ENCODE measurements around the gene PREX1.

The PREX1 gene

DNA sequence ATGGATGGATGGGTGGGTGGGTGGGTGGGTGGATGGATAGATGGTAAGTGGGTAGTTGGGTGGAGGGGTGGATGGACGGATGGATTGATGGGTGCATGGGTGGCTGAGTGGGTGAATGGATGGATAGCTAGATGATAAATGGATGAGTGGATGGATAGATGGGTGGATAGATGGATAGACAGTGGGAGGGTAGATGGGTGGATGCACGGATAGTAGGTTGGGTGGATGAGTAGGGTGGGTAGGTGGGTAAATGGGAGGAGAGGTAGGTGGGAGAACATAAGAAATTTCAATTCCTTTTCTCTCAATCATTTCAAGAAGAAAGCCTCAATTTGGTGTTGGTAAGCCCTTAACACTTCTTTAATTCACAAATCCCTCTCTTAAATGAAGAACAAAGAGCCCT is 186.9 kb downstream of the PREX1 start:
- H3K9ac ChIP-seq (ENCODE audit: low read length): no peak overlapping the region
- 75% methylated on average over 2 of the region's 2 CpGs for WGBS
- no peak overlapping the region for H2BK120ac ChIP-seq (ENCODE audit: low read depth, low read length)
- H2AK5ac ChIP-seq (ENCODE audit: low read length, severe bottlenecking): no peak overlapping the region
- no peak for DNase-seq
- H3K4me1 ChIP-seq (ENCODE audit: control insufficient read depth, insufficient read depth, low read depth, low read length): peaks cover 14% of the 10 kb centered on the region
- no peak overlapping the region for H3K18ac ChIP-seq (ENCODE audit: low read depth in 1 of 2, low read length in 2 of 2)
- H3K9me3 ChIP-seq (ENCODE audit: control insufficient read depth, low read length): no peaks in the 10 kb centered on the region
- H2BK5ac ChIP-seq (ENCODE audit: low read depth, low read length, poor library complexity, severe bottlenecking): no peak overlapping the region
- H2BK15ac ChIP-seq (ENCODE audit: low read depth, poor library complexity, severe bottlenecking): no peak overlapping the region
- no peak overlapping the region for H3K4me2 ChIP-seq (ENCODE audit: low read length, poor library complexity, severe bottlenecking)
- no peak overlapping the region for H3K4ac ChIP-seq (ENCODE audit: low read depth in 1 of 2, low read length in 2 of 2)
- H4K8ac ChIP-seq (ENCODE audit: low read length): no peak overlapping the region
- H3K27me3 ChIP-seq (ENCODE audit: control insufficient read depth in 1 of 2, insufficient read depth in 1 of 2, low read length in 2 of 2): no peaks in the 10 kb centered on the region
- H2AFZ ChIP-seq (ENCODE audit: low read depth, low read length): no peak overlapping the region
- no peak overlapping the region for H2BK12ac ChIP-seq (ENCODE audit: low read length in 2 of 2)
- no peak overlapping the region for H3K23ac ChIP-seq (ENCODE audit: low read length in 2 of 2)
- H3K36me3 ChIP-seq (ENCODE audit: control insufficient read depth in 1 of 2, insufficient read depth in 2 of 2, low read depth in 1 of 2, low read length in 2 of 2): peaks cover 10 to 44% of the 10 kb centered on the region in 2 experiments
- no peaks in the 10 kb centered on the region for H3K79me1 ChIP-seq (replicated peaks; ENCODE audit: low read length, poor library complexity, severe bottlenecking)
- H4K91ac ChIP-seq (ENCODE audit: low read length): no peak overlapping the region
- no peak overlapping the region for H3K4me3 ChIP-seq (ENCODE audit: insufficient read depth in 1 of 2, low read depth in 1 of 2, low read length in 2 of 2)
- no peak overlapping the region for H3K27ac ChIP-seq (ENCODE audit: low read length, poor library complexity, severe bottlenecking)
- no peak overlapping the region for H3K14ac ChIP-seq (ENCODE audit: low read length in 2 of 2)

DNA sequence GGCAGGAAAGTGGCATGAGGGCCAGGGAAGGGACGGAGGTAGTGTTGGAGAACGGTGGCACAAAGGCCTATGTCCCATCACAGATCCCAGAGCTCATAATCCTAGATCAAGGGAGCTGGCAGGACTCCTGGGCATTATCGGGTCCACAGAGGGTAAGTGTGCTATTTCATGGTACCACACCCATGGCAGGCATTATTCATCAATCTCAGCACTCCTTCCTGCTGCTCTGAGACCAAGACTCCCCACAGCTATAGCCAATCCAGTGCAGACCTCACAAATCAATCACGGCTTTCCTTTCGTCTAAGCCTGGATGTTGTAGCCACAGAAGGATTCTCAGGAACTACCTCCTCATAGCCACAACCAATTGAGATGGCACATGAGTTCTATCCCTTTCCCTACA is 187.9 kb downstream of the PREX1 start:
- Histone ChIP-seq H3K23ac (ENCODE audit: low read length in 2 of 2) (no peak overlapping the region), H3K27me3 (ENCODE audit: control insufficient read depth in 1 of 2, insufficient read depth in 1 of 2, low read length in 2 of 2) (peaks cover 0 to 6% of the 10 kb centered on the region in 2 experiments), H3K9ac (ENCODE audit: low read length) (no peak overlapping the region), H3K27ac (ENCODE audit: low read length, poor library complexity, severe bottlenecking) (no peak overlapping the region), H3K36me3 (ENCODE audit: control insufficient read depth in 1 of 2, insufficient read depth in 2 of 2, low read depth in 1 of 2, low read length in 2 of 2) (peaks cover 3 to 37% of the 10 kb centered on the region in 2 experiments), H2BK12ac (ENCODE audit: low read length in 2 of 2) (no peak overlapping the region), H2AK5ac (ENCODE audit: low read length, severe bottlenecking) (no peak overlapping the region), H3K79me1 (replicated peaks; ENCODE audit: low read length, poor library complexity, severe bottlenecking) (no peaks in the 10 kb centered on the region), H2BK15ac (ENCODE audit: low read depth, poor library complexity, severe bottlenecking) (no peak overlapping the region), H4K8ac (ENCODE audit: low read length) (no peak overlapping the region), H3K9me3 (ENCODE audit: control insufficient read depth, low read length) (no peaks in the 10 kb centered on the region), H3K4me2 (ENCODE audit: low read length, poor library complexity, severe bottlenecking) (no peak overlapping the region), H2AFZ (ENCODE audit: low read depth, low read length) (no peak overlapping the region), H2BK120ac (ENCODE audit: low read depth, low read length) (no peak overlapping the region), H3K4me1 (ENCODE audit: control insufficient read depth, insufficient read depth, low read depth, low read length) (peaks cover 14% of the 10 kb centered on the region), H3K4me3 (ENCODE audit: insufficient read depth in 1 of 2, low read depth in 1 of 2, low read length in 2 of 2) (no peak overlapping the region), H3K18ac (ENCODE audit: low read depth in 1 of 2, low read length in 2 of 2) (no peak overlapping the region), H3K14ac (ENCODE audit: low read length in 2 of 2) (no peak overlapping the region), H4K91ac (ENCODE audit: low read length) (no peak overlapping the region), H2BK5ac (ENCODE audit: low read depth, low read length, poor library complexity, severe bottlenecking) (no peak overlapping the region), H3K4ac (ENCODE audit: low read depth in 1 of 2, low read length in 2 of 2) (no peak overlapping the region)
- WGBS: 93% methylated on average over 5 of the region's 5 CpGs
- no peak for DNase-seq

- Histone ChIP-seq H4K8ac (ENCODE audit: low read length) (no peak overlapping the region), H4K91ac (ENCODE audit: low read length) (no peak overlapping the region), H2AFZ (ENCODE audit: low read depth, low read length) (no peak overlapping the region), H3K27me3 (ENCODE audit: control insufficient read depth in 1 of 2, insufficient read depth in 1 of 2, low read length in 2 of 2) (peaks cover 0 to 9% of the 10 kb centered on the region in 2 experiments), H3K4me3 (ENCODE audit: insufficient read depth in 1 of 2, low read depth in 1 of 2, low read length in 2 of 2) (no peak overlapping the region), H3K4me1 (ENCODE audit: control insufficient read depth, insufficient read depth, low read depth, low read length) (peaks cover 14% of the 10 kb centered on the region), H3K14ac (ENCODE audit: low read length in 2 of 2) (no peak overlapping the region), H3K9ac (ENCODE audit: low read length) (no peak overlapping the region), H2BK12ac (ENCODE audit: low read length in 2 of 2) (no peak overlapping the region), H2BK15ac (ENCODE audit: low read depth, poor library complexity, severe bottlenecking) (no peak overlapping the region), H2AK5ac (ENCODE audit: low read length, severe bottlenecking) (no peak overlapping the region), H3K4me2 (ENCODE audit: low read length, poor library complexity, severe bottlenecking) (no peak overlapping the region), H2BK120ac (ENCODE audit: low read depth, low read length) (no peak overlapping the region), H3K18ac (ENCODE audit: low read depth in 1 of 2, low read length in 2 of 2) (no peak overlapping the region), H2BK5ac (ENCODE audit: low read depth, low read length, poor library complexity, severe bottlenecking) (no peak overlapping the region), H3K9me3 (ENCODE audit: control insufficient read depth, low read length) (no peaks in the 10 kb centered on the region), H3K27ac (ENCODE audit: low read length, poor library complexity, severe bottlenecking) (no peak overlapping the region), H3K79me1 (replicated peaks; ENCODE audit: low read length, poor library complexity, severe bottlenecking) (no peaks in the 10 kb centered on the region), H3K4ac (ENCODE audit: low read depth in 1 of 2, low read length in 2 of 2) (no peak overlapping the region), H3K23ac (ENCODE audit: low read length in 2 of 2) (no peak overlapping the region), H3K36me3 (ENCODE audit: control insufficient read depth in 1 of 2, insufficient read depth in 2 of 2, low read depth in 1 of 2, low read length in 2 of 2) (peaks cover 0 to 29% of the 10 kb centered on the region in 2 experiments)
- WGBS: 52% methylated on average over 11 of the region's 11 CpGs
- DNase-seq: peak; percentile 79
Observed at GRCh38 chr20:48638546-48638945, 189.3 kb downstream of the PREX1 start.

DNA sequence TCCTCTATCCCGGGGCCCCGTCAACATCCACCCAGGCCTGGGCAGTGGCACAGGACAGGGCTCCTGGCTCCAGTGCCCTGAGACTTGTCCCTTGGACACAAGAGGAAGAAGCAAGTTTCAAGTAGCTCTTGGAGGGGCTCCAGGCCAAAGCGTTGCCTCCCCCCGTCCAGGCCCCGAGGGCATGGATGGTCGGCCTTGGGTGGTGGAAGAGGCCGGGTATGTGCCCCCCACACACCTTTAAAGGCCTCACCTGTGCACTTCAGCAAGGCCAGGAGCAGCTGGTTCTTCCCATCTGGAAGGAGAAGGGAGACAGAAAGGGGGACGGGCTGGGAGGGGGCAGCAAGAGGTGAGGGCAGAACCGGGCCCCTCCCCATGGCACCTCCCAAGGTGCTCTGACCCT is 190.3 kb downstream of the PREX1 start:
- H3K18ac ChIP-seq (ENCODE audit: low read depth in 1 of 2, low read length in 2 of 2): no peak overlapping the region
- peaks cover 0 to 29% of the 10 kb centered on the region in 2 experiments for H3K36me3 ChIP-seq (ENCODE audit: control insufficient read depth in 1 of 2, insufficient read depth in 2 of 2, low read depth in 1 of 2, low read length in 2 of 2)
- peak overlapping the region; percentile 30 for H2AK5ac ChIP-seq (ENCODE audit: low read length, severe bottlenecking)
- WGBS: 90% methylated on average over 3 of the region's 9 CpGs
- no peak overlapping the region for H3K9ac ChIP-seq (ENCODE audit: low read length)
- H2AFZ ChIP-seq (ENCODE audit: low read depth, low read length): no peak overlapping the region
- H2BK120ac ChIP-seq (ENCODE audit: low read depth, low read length): no peak overlapping the region
- no peak overlapping the region for H3K4me2 ChIP-seq (ENCODE audit: low read length, poor library complexity, severe bottlenecking)
- no peak overlapping the region for H4K8ac ChIP-seq (ENCODE audit: low read length)
- H3K14ac ChIP-seq (ENCODE audit: low read length in 2 of 2): no peak overlapping the region
- no peaks in the 10 kb centered on the region for H3K9me3 ChIP-seq (ENCODE audit: control insufficient read depth, low read length)
- H3K23ac ChIP-seq (ENCODE audit: low read length in 2 of 2): no peak overlapping the region
- H4K91ac ChIP-seq (ENCODE audit: low read length): no peak overlapping the region
- H3K79me1 ChIP-seq (replicated peaks; ENCODE audit: low read length, poor library complexity, severe bottlenecking): no peaks in the 10 kb centered on the region
- H2BK15ac ChIP-seq (ENCODE audit: low read depth, poor library complexity, severe bottlenecking): no peak overlapping the region
- H3K4ac ChIP-seq (ENCODE audit: low read depth in 1 of 2, low read length in 2 of 2): no peak overlapping the region
- no peak for DNase-seq
- H3K27me3 ChIP-seq (ENCODE audit: control insufficient read depth in 1 of 2, insufficient read depth in 1 of 2, low read length in 2 of 2): peaks cover 0 to 9% of the 10 kb centered on the region in 2 experiments
- no peak overlapping the region for H3K4me3 ChIP-seq (ENCODE audit: insufficient read depth in 1 of 2, low read depth in 1 of 2, low read length in 2 of 2)
- no peak overlapping the region for H3K27ac ChIP-seq (ENCODE audit: low read length, poor library complexity, severe bottlenecking)
- H2BK5ac ChIP-seq (ENCODE audit: low read depth, low read length, poor library complexity, severe bottlenecking): no peak overlapping the region
- H2BK12ac ChIP-seq (ENCODE audit: low read length in 2 of 2): no peak overlapping the region
- peaks cover 18% of the 10 kb centered on the region for H3K4me1 ChIP-seq (ENCODE audit: control insufficient read depth, insufficient read depth, low read depth, low read length)
